Epithelial cell of esophagus (primary cell): ENCODE measurements around the gene BTD.

Experiments used
- DNase-seq: peaks from one replicate; pipeline ENCODE4 v3.0.0; 2010; ENCODE audit warnings: low read depth
- H3K4me3 ChIP-seq: 2 replicates; pipeline ENCODE4 v1.5.1; 2011; ENCODE audit warnings: mild to moderate bottlenecking, low read length, control low read depth
- TF ChIP-seq, protein P1 (sequence below): IDR thresholded peaks from 2 replicates; pipeline ENCODE4 v1.5.1; 2011; ENCODE audit warnings: low read depth, mild to moderate bottlenecking, low read length, control low read depth, inconsistent platforms; ENCODE audit not compliant: insufficient read depth; ENCODE audit errors: missing control alignments

Gene BTD

DNA sequence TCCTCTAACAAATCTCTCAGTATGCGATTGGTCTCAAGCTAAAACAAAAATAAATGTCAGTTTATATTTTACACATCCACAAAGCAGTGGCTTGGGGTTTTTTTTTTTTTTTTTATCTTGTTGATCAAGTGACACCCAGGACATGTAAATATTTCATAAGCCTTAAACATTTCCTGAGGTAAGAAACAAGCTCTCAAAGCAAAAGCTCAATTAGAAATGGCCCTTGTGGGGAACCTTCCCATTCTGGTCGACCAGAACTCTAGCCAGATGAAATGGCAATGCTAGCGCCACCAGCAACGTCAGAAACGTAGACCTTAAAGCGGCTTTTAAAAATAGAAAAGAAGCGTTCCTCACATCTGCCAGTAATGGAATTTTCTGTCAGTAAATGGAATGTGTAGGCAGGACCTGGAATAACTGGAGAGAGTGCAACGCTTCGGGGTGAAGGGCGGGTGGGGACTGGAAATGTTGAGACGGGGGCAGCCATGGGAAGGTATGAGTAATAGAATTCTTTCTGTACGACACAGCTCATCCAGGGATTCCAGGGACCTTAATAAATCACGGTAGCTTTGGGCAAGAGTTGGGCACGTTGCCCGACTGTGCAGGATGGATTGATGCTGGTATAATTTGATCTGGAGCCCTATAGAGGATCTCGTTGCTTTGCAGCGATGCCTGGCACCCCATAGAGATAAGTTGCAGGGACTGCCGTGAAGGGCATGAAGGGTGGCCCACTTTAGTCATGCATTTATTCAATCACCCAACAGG is 44.4 kb downstream of the BTD start:
- peak; percentile 94 for DNase-seq
- no peak overlapping the region for H3K4me3 ChIP-seq

DNA sequence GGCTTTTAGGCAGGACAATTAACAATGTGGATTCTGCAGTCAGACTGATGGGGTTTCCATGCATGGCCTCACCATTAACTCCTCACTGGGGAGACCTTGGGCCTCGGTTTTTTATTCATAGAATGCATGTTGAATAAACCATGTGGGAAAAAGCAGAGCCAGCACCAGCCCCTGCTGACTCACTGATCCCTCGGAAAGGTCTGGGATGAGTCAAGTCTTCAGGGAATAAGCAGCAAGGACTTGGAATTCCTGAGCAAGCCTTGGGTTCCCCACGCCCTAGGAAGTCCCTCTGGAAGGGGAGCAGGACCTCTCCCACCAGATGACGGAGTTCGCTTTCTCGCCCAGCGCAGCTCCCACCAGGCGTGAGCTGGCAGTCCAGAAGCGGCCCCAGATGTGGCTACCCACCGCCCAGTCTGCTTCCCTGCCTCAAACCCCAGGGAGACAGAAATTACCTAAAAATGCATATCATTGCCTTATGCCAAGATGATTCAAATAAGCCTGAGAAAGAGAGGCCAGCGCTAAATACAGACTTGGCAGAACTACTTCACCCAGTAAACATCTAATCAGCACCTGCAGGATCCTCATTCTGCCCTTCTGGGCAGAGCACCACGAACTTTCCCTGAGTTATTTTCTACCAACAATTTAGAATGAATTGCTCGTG is 45.4 kb downstream of the BTD start:
- TF ChIP-seq, protein P1, sequence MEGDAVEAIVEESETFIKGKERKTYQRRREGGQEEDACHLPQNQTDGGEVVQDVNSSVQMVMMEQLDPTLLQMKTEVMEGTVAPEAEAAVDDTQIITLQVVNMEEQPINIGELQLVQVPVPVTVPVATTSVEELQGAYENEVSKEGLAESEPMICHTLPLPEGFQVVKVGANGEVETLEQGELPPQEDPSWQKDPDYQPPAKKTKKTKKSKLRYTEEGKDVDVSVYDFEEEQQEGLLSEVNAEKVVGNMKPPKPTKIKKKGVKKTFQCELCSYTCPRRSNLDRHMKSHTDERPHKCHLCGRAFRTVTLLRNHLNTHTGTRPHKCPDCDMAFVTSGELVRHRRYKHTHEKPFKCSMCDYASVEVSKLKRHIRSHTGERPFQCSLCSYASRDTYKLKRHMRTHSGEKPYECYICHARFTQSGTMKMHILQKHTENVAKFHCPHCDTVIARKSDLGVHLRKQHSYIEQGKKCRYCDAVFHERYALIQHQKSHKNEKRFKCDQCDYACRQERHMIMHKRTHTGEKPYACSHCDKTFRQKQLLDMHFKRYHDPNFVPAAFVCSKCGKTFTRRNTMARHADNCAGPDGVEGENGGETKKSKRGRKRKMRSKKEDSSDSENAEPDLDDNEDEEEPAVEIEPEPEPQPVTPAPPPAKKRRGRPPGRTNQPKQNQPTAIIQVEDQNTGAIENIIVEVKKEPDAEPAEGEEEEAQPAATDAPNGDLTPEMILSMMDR = no peak
- peak; percentile 93 for DNase-seq
- no peak overlapping the region for H3K4me3 ChIP-seq

More for the DNA sequence above, 44.4 kb downstream of the BTD start:
- TF ChIP-seq, protein P1 = no peak

DNA sequence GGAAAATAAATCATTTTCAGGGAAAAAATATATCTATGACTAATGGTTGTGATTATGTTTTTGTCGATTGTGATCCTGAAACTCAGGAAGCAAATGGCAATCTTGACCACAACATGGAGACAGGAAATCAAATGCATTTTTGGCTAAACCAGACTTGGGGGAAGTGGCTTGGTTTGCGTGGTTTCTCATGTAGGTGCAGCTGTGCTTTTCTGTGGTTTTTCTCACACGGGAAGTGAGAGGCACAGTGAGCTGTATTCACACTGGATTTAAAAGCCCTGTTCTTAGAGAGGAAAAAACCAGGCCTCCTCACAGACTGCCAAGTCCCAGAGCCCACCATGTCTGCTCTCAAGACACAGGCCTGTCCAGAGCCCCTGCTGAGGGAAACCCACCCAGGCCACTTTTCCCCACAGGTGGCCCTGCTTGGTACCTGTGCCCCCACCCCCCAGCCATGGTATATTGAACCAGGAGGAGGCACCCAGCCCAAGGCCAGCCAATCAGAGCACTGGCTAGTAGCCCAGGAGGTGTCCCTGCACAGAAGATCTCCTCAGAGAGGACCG is 46.1 kb downstream of the BTD start:
- TF ChIP-seq, protein P1 = no peak
- no peak overlapping the region for H3K4me3 ChIP-seq
- DNase-seq = peak; percentile 49

DNA sequence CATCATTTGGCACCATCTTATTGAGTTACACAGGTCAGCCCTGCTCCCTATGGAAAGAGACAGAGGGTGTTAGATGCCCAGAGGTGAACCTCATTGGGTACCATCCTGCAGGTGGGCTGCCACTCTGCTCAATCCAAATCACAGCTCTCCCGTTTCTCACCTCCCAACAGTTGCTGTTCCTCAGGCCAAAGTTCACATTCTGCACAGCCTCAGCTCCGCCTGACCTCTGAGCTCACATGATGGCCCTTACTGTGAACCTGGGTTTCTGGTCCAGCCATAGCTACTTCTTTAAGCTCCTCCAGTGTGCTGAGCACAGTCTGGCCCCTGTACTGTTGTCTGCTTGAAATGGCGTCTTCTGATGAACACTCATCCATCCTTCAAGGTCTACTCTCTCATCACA is 47.8 kb downstream of the BTD start:
- no peak for DNase-seq
- H3K4me3 ChIP-seq = no peak overlapping the region
- TF ChIP-seq, protein P1 = no peak

DNA sequence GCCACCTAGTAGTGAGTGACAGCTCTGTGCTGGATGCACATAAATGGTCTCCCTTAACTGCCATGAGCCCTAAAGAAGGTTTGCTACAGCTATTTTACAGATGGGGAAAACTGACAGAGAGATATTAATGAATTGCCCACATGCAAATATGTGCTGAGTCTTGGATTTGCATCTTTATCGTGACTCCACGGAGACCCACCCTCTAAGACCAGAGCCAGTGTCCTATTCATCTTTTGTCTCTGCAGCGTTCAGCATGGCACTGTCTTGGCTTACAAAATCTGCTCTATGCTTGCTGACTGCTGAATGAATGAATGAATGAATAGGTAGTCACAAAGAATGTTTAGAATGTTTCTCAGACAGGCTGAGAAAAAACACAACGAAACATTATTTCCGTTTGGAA is 48.3 kb downstream of the BTD start:
- H3K4me3 ChIP-seq = no peak overlapping the region
- no peak for DNase-seq
- TF ChIP-seq, protein P1 = no peak

DNA sequence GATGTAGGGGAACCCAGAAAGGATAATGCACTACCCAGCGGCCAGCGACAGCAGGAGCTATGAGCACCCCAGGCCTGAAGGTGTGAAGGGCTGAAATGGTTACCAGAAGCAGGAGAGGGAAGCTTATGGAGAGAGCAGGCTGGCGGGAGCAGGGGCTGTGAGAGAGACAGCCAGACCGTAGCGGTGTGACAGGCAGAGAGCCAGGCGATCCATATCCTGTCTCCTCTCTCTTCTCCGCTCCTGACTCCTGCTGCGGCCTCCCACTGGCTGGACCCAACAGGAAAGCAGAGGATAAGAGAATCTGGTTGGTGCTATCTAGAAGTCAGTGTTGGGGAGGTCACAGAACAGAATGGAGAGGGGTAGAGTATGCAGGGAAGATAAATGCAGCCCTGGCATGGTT is 49.9 kb downstream of the BTD start:
- H3K4me3 ChIP-seq = no peak overlapping the region
- TF ChIP-seq, protein P1 = no peak
- no peak for DNase-seq
